Hepatocyte (in vitro differentiated cells): Measurements from ENCODE around the gene TMEM134.

Experiments used
- EZH2 ChIP-seq: fragments of 200-600 bp; sonication (generic); IDR thresholded peaks from 2 replicates; pipeline ENCODE4 v1.6.1; 2016; ENCODE audit warnings: antibody characterized with exemption, mild to moderate bottlenecking, borderline replicate concordance
- TF ChIP-seq, protein P1 (sequence below): fragments of 200-600 bp; sonication (generic); IDR thresholded peaks from 2 replicates; pipeline ENCODE4 v1.5.1; 2016; ENCODE audit warnings: antibody characterized with exemption, mild to moderate bottlenecking; ENCODE audit not compliant: poor library complexity

DNA sequence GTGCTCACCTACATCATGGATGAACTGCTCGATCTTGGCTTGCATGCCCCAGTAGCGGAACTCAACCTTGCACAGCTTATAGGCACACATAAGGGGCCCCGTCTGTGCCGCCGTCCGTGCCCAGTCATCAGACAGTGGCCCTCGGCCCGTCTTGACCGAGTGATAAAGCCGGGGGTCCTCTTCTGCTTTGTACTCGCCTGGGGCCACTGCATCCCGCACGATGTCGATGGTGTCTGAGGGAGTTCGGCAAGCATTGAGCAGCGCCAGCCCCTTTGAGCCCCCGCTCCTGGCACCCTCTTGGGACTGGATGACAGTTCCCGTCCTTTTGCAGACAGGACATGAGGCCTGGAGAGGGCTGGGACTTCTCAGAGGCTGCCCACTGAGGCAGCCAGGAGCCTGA, 32.8 kb upstream of the TMEM134 start:
- TF ChIP-seq, protein P1, sequence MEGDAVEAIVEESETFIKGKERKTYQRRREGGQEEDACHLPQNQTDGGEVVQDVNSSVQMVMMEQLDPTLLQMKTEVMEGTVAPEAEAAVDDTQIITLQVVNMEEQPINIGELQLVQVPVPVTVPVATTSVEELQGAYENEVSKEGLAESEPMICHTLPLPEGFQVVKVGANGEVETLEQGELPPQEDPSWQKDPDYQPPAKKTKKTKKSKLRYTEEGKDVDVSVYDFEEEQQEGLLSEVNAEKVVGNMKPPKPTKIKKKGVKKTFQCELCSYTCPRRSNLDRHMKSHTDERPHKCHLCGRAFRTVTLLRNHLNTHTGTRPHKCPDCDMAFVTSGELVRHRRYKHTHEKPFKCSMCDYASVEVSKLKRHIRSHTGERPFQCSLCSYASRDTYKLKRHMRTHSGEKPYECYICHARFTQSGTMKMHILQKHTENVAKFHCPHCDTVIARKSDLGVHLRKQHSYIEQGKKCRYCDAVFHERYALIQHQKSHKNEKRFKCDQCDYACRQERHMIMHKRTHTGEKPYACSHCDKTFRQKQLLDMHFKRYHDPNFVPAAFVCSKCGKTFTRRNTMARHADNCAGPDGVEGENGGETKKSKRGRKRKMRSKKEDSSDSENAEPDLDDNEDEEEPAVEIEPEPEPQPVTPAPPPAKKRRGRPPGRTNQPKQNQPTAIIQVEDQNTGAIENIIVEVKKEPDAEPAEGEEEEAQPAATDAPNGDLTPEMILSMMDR: no peak
- TF ChIP-seq EZH2: no peak
